Measurements from ENCODE around the gene CHKB.

Gene CHKB

GRCh38 chr22:50571264-50572175 is 11.1 kb downstream of the CHKB start:
- DNase-seq: no peak

- no peak for DNase-seq
Measured at GRCh38 chr22:50570861-50571260, 11.8 kb downstream of the CHKB start.

DNA sequence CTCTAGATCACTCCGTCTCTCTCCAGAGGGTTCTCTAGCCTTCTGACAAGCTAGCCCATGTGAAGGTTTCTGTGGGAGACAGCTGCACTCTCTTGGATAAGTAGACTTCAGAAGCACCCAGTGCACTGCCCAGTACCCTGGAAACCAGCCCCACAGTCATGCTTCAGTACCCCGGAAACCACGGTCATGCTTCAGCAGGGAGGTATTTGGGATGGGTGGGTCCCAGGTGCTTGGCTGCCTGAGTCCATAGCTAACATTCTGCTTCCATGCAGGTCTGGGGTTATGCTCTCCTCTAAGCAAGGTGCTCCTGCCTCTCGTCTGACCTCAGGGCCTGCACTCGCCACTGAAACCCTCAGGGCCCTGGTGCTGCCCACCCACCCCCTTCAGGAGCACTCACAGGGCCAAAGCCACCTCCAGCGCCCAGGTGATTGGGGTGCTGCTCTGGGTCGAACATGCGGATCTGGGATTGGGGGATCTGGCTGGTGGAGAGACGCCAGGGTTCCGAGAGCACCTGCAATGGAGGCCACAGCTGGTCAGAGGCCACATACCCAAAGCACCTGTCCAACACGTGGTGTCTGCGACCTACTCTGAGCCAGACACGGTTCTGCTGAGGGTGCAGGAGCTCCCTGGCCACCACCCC is 12.6 kb downstream of the CHKB start:
- DNase-seq: no peak

DNA sequence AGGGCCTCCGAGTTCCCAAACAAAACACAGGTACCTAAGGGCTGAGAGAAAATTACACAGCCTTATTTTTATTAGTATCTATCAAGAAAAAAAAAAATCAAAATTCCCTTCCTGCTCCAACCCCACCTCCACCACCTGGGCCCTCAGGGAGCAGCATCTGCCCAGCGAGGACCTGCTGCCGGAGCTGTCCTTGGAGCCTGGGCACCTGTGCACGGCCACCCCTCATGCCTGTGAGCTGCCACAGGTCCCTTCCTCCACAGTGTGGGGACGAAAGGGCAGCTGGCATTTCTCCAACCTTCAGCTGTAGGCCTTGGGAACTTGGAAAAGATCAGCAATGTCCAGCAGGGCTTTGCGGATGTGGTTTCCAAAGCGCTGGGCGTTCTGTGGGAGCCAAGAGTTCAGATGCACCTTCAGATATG is 13.6 kb downstream of the CHKB start:
- peak; percentile 40 for DNase-seq

GRCh38 chr22:50568626-50569025 is 14.0 kb downstream of the CHKB start:
- DNase-seq: peak; percentile 58

- DNase-seq: no peak
Measured at GRCh38 chr22:50567721-50568252, 14.9 kb downstream of the CHKB start.

DNA sequence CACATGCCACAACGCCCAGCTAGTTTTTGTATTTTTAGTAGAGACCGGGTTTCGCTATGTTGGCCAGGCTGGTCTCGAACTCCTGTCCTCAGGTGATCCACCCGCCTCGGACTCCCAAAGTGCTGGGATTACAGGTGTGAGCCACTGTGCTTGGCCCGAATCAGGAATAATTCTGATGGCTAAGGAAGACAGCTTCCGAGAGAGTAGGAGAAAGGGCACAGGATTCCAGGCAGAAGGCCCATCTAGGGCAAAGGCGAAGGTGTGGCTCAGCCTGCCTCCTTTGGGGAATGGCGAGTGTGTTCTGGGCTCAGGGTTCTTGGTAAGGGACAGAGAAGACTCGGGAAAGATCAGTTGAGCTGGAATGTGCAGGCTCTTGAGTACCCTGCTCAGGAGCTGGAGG is 18.4 kb downstream of the CHKB start:
- DNase-seq: no peak

- DNase-seq: no peak
Measured at GRCh38 chr22:50563413-50564160, 19.1 kb downstream of the CHKB start.

DNA sequence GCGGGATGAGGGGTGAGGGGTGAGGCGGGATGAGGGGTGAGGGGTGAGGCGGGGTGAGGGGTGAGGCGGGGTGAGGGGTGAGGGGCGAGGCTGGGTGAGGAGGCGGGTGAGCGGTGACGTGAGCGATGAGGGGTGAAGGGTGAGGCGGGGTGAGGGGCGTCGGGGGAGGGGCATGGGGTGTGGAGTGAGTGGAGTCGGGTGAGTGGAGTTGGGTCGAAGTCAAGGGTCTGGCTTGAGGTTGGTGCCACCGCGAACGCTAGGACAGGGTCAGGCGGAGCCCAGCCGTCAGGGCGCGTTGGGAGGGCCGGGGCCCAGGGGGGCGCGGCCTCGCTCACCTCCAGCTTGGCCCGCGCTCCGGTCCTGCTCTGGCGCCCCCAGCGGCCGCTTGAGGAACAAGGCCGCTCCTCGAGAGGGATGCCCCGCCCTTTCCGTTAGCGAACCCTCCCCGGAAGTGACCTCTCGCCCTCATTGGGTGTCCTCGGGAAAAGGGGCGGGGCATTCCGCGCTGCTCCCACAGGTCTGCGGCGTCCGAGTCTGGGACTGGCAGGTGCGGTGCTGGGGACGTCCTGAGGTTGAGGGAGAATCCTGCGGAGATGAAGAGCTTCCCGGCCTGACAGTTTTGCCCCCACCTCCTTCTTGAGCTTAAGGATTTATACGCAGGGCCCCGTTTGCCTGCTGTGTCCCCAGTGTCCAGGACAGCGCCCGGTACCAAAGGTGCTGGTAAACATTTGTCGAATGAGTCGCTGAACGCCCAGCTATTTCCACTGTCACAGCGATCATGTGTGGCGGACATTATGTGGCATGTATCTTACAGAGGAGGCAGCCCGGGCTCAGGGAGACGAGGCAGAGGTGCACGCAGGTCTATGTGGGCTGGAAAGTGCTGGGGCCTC is 19.9 kb downstream of the CHKB start, which contains the start of gene SYCE3:
Gene SYCE3 (minus strand): TSS at position 397 of the 890 bp plus-strand sequence. CDS start 6,514 bp downstream, outside the sequence.
- peak; percentile 98 for DNase-seq

GRCh38 chr22:50561401-50562358 is 21.0 kb downstream of the CHKB start:
- no peak for DNase-seq

DNA sequence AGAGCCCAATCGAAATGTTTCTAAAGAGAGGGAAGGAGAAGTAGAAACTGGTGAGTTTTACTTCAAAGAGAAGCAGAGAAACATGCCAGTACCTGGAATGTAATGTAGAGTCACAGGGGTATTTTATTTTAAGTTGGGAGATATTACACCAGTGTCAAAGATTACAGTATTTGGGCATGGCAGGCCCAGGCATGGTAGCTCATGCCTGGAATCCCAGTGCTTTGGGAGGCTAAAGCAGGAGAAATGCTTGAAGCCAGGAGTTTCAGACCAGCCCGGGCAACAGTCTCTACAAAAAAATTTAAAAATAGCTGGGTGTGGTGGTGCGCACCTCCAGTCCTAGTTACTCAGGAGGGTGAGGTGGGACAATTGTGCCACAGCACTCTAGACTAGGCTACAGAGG is 22.6 kb downstream of the CHKB start:
- DNase-seq: no peak

GRCh38 chr22:50556703-50557102 is 25.9 kb downstream of the CHKB start:
- no peak for DNase-seq

- no peak for DNase-seq
Measured at GRCh38 chr22:50553310-50553709, 29.3 kb downstream of the CHKB start.

- no peak for DNase-seq
Measured at GRCh38 chr22:50551160-50551752, 31.4 kb downstream of the CHKB start.

GRCh38 chr22:50550395-50550794 is 32.3 kb downstream of the CHKB start:
- DNase-seq: no peak

DNA sequence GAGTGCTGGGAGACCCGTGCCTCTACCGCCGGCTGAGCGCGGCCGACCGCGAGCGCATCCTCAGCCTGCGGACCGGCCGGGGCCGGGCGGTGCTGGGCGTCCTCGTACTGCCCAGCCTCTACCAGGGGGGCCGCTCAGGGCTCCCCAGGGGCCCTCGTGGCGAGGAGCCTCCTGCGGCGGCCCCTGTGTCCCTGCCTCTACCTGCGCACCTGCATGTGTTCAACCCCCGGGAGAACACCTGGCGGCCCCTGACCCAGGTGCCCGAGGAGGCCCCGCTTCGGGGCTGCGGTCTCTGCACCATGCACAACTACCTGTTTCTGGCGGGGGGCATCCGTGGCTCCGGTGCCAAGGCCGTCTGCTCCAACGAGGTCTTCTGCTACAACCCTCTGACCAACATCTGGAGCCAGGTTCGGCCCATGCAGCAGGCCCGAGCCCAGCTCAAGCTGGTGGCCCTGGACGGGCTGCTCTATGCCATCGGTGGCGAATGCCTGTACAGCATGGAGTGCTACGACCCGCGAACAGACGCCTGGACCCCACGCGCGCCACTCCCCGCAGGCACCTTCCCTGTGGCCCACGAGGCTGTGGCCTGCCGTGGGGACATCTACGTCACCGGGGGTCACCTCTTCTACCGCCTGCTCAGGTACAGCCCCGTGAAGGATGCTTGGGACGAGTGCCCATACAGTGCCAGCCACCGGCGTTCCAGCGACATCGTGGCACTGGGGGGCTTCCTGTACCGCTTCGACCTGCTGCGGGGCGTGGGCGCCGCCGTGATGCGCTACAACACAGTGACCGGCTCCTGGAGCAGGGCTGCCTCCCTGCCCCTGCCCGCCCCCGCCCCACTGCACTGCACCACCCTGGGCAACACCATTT is 33.5 kb downstream of the CHKB start:
- no peak for DNase-seq

DNA sequence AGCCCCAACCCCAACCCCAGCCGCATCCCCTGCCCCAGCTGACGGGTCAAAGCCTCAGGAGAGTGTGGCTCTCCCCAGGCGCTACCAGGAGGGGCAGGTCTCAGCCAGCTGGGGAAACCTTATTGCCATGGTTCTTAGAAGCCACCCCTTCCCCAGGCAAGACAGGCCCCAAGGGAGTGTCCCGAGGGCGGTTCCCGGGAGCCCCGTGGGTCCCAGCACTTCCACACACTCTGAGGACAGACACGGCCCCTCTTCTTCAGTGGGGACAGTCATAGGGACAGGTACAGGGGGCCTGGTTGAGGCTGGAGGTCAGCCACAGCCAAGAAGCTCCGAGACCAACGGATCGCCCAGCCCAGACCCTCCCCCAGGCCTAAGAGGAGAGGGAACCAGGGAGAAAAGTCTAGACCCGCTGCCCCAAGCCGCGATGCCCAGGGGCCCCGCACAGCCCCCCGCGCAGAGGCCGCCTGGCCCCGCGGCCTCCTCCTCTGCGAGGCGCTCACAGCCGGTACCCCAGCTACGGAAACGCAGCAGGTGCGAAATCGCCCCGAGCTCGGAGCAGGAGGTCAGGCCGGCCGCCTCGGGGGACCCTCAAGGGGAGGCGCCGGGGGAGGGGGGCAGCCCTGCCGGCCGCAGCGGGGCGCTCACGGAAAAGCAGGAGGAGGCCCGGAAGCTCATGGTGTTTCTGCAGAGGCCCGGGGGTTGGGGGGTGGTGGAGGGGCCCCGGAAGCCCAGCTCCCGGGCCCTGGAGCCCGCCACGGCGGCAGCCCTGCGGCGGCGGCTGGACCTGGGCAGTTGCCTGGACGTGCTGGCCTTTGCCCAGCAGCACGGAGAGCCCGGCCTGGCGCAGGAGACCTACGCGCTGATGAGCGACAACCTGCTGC is 34.4 kb downstream of the CHKB start:
- DNase-seq: peak; percentile 44

GRCh38 chr22:50547263-50547985 is 35.2 kb downstream of the CHKB start:
- DNase-seq: no peak
